Measurements from ENCODE around the gene MYEF2. TPM values are rescaled to one million over a fixed set of nuclear protein-coding genes. Genes with fewer than 3 reads are reported as not detected.

Gene MYEF2
- polyA plus RNA-seq, 1 of the 3 experiments (the other 2 are of a cell fraction): 11.6 TPM

GRCh38 chr15:48126667-48127355, 51.3 kb downstream of the MYEF2 start:
- POLR2A ChIA-PET: no interaction called here
- H3F3A ChIP-seq (replicated peaks; ENCODE audit: insufficient read depth): no peaks in the 10 kb centered on the region
- no peak overlapping the region for H3K4me2 ChIP-seq
- no peak overlapping the region for H2AFZ ChIP-seq (ENCODE audit: low read depth)
- no peak overlapping the region for H3K27ac ChIP-seq (ENCODE audit: low read depth in 2 of 2, low read length in 1 of 2)
- no peak overlapping the region for H3K9ac ChIP-seq
- no peaks in the 10 kb centered on the region for H3K9me3 ChIP-seq
- CTCF ChIA-PET: interaction anchor here (1.0 to 1.5 kb wide), 3 partner anchors 9 to 124 kb away, joined by 3 to 5 read pairs (median 3); no protein-coding TSS in a partner anchor
- H3K79me2 ChIP-seq (ENCODE audit: insufficient read depth): no peaks in the 10 kb centered on the region
- H3K9me2 ChIP-seq: no peaks in the 10 kb centered on the region
- no peaks in the 10 kb centered on the region for H4K20me1 ChIP-seq (ENCODE audit: insufficient read depth)
- no peak for TF ChIP-seq TCF12 (IDR thresholded peaks at IDR 0.05)
- TF ChIP-seq GABPA (IDR thresholded peaks at IDR 0.05; ENCODE audit: low read depth): no peak
- TF ChIP-seq RFX5 (IDR thresholded peaks at IDR 0.05; ENCODE audit: low read length): no peak
- no peak for TF ChIP-seq POLR2AphosphoS5 (IDR thresholded peaks at IDR 0.05; ENCODE audit: low read depth, low read length)
- no peak for TF ChIP-seq SMC3 (IDR thresholded peaks at IDR 0.05; ENCODE audit: low read depth, low read length)
- TF ChIP-seq FOXM1 (IDR thresholded peaks at IDR 0.05; ENCODE audit: low read depth): no peak
- no peak for TF ChIP-seq EZH2phosphoT487 (IDR thresholded peaks at IDR 0.05; ENCODE audit: borderline replicate concordance, low read depth)
- TF ChIP-seq MAX (IDR thresholded peaks at IDR 0.05; ENCODE audit: low read depth): no peak
- no peak for TF ChIP-seq FOXJ3 (CRISPR knock-in tag; IDR thresholded peaks at IDR 0.05)
- no peak for TF ChIP-seq NFIC (IDR thresholded peaks at IDR 0.05; ENCODE audit: borderline replicate concordance)
- no peak for TF ChIP-seq IRF3 (IDR thresholded peaks at IDR 0.05; ENCODE audit: low read depth, low read length)
- TF ChIP-seq PBX3 (IDR thresholded peaks at IDR 0.05): no peak
- no peak for TF ChIP-seq TAF1 (IDR thresholded peaks at IDR 0.05; ENCODE audit: borderline replicate concordance, low read depth, low read length)
- no peak for TF ChIP-seq USF2 (IDR thresholded peaks at IDR 0.05; ENCODE audit: borderline replicate concordance, low read depth, low read length)
- no peak for TF ChIP-seq ELF1 (IDR thresholded peaks at IDR 0.05)
- TF ChIP-seq JUND (IDR thresholded peaks at IDR 0.05): no peak
- no peak for TF ChIP-seq RAD21 (IDR thresholded peaks at IDR 0.05; ENCODE audit: low read length)
- no peak overlapping the region for H3K4me3 ChIP-seq (ENCODE audit: low read depth in 2 of 2, low read length in 1 of 2)
- H3K4me1 ChIP-seq (ENCODE audit: control insufficient read depth in 1 of 2, insufficient read depth in 2 of 2, low read depth in 1 of 2, low read length in 1 of 2): no peaks in the 10 kb centered on the region
- H3K27me3 ChIP-seq (ENCODE audit: insufficient read depth): no peaks in the 10 kb centered on the region
- no peak for DNase-seq
- WGBS (ENCODE audit: low lambda C conversion rate): 86% methylated on average over 6 of the region's 6 CpGs
- no peaks in the 10 kb centered on the region for H3K36me3 ChIP-seq (replicated peaks in 1 of 2; ENCODE audit: control insufficient read depth in 1 of 2, insufficient read depth in 2 of 2, low read length in 1 of 2)
